Heart left ventricle (tissue), 16 donors: ENCODE results near the gene NSMF. TPM values are rescaled to one million over a fixed set of nuclear protein-coding genes. Genes with fewer than 3 reads are reported as not detected.

Source experiments
- ATAC-seq, 4 donors: fragments of 200-7000 bp; cut with Tn5 transposase; one replicate each; pipeline ENCODE4 v1.9.1; 2020 to 2022; ENCODE audit warnings: moderate library complexity in 4 of 4, mild to moderate bottlenecking in 3 of 4, moderate number of reproducible peaks in 1 of 4
- DNase-seq, 5 donors: peaks; one replicate each; pipeline ENCODE4 v3.0.0-alpha.2; 2020
- H3K27ac ChIP-seq, 12 donors: fragments of 200-600 bp; sonication (generic) in 4 of 12; one replicate each; pipeline versions ENCODE4 v1.5.0 to v1.8.0; 2016 to 2022; ENCODE audit warnings: mild to moderate bottlenecking in 2 of 12
- H3K27me3 ChIP-seq, 9 donors: fragments of 200-600 bp; sonication (generic) in 2 of 9; one replicate each; pipeline versions ENCODE4 v1.5.1 to v1.8.0; 2016 to 2022; ENCODE audit warnings: mild to moderate bottlenecking in 3 of 9
- H3K36me3 ChIP-seq, 9 donors: fragments of 200-600 bp; sonication (generic) in 2 of 9; one replicate each; pipeline versions ENCODE4 v1.5.0 to v1.8.0; 2018 to 2022; ENCODE audit warnings: mild to moderate bottlenecking in 2 of 9
- H3K4me1 ChIP-seq, 12 donors: fragments of 200-600 bp; sonication (generic) in 4 of 12; one replicate each; pipeline versions ENCODE4 v1.5.0 to v1.8.0; 2016 to 2022; ENCODE audit warnings: mild to moderate bottlenecking in 3 of 12
- H3K4me3 ChIP-seq, 12 donors: fragments of 200-600 bp; sonication (generic) in 4 of 12; one replicate each; pipeline versions ENCODE4 v1.5.0 to v1.8.0; 2017 to 2022; ENCODE audit warnings: mild to moderate bottlenecking in 9 of 12, moderate library complexity in 4 of 12
- H3K9me3 ChIP-seq, 12 donors: fragments of 200-600 bp; sonication (generic) in 4 of 12; one replicate each; pipeline versions ENCODE4 v1.5.0 to v1.8.0; 2016 to 2022; ENCODE audit warnings: mild to moderate bottlenecking in 1 of 12
- POLR2A ChIP-seq, 2 donors: fragments of 450-650 bp; IDR thresholded peaks; one replicate each; pipeline ENCODE4 v1.6.1; 2017; ENCODE audit warnings: antibody characterized with exemption in 2 of 2, mild to moderate bottlenecking in 2 of 2, moderate library complexity in 2 of 2
- WGBS, 4 donors: extraction: QIAGEN DNeasy Blood & Tissue Kit in 2 of 4; methylation state at CpG; one replicate each; pipeline versions ENCODE4 v1.1.5 to v1.1.7; 2013 to 2018; 5-methylcytosine and 5-hydroxymethylcytosine counted together
- intact Hi-C, 10 donors: fragments of 100-400 bp; cut with DNase I; formaldehyde crosslinking; loops; one replicate each; pipeline versions ENCODE4 v1.11.1 to v1.14.2; 2022
- polyA plus RNA-seq, 2 donors: library from polyadenylated mRNA; stranded (reverse); fragments of 200-250 nt; gene quantifications; one replicate each; pipeline ENCODE4 v1.2.3, GENCODE V29; 2013
- total RNA-seq, 9 donors: library from RNA; depleted of rRNA in 2 of 9; stranded (reverse); fragments of >200 nt in 2 of 9; fragmentation: NEBNext Ultra II Directional in 3 of 9; extraction: Animal tissue kit (Norgen Biotek cat#: 25700) in 3 of 9; gene quantifications; one replicate each; pipeline versions ENCODE4 v1.1.0 to v1.2.4, GENCODE V29; 2016 to 2023
- TF ChIP-seq, protein P1 (sequence below), 12 donors: fragments of 200-600 bp; sonication (generic) in 4 of 12; IDR thresholded peaks; one replicate each; pipeline versions ENCODE4 v1.5.0 to v1.8.0; 2018 to 2022; ENCODE audit warnings: antibody characterized with exemption in 12 of 12, mild to moderate bottlenecking in 5 of 12
- donor health status: ischemic (EF 13 %, LVEDD 7.1; RV severe dilation, severe dysfunction).
- donor health status: healthy with polysubstance abuse.
- donor health status: DM: no; HTN: yes; CAD: no.
- donor health status: DM: no; HTN: no; CAD: no.
- donor health status: ischemic (EF 25% LVEDD 6.9; RV normal size, moderate dysfunction).
- donor health status: ischemic (EF 25% LVEDD 5.7; RV mildly dilated, moderate dysfunction).
- donor health status: healthy.
- donor health status: DM: yes; HTN: yes; CAD: no.
- donor health status: ischemic (EF 35%, LVEDD 5.7; RV mildly dilated, moderate dysfunction).
- donor health status: nonischemic (EF 11% LVEDD 7.7; RV severe dilation, severe dysfunction).
- donor health status: DM: yes; HTN: yes; CAD: no.
- donor health status: PGD.
- donor health status: ischemic (EF 29% LVEDD 5.4; RV normal size, mild dysfunction).
- donor health status: nonischemic (EF 23%, LVEDD 6.1; RV moderate dilation, normal function).

The NSMF gene
- total and polyA plus RNA-seq, 11 donors = 7.5 to 22.1 (median 13.4) TPM

DNA sequence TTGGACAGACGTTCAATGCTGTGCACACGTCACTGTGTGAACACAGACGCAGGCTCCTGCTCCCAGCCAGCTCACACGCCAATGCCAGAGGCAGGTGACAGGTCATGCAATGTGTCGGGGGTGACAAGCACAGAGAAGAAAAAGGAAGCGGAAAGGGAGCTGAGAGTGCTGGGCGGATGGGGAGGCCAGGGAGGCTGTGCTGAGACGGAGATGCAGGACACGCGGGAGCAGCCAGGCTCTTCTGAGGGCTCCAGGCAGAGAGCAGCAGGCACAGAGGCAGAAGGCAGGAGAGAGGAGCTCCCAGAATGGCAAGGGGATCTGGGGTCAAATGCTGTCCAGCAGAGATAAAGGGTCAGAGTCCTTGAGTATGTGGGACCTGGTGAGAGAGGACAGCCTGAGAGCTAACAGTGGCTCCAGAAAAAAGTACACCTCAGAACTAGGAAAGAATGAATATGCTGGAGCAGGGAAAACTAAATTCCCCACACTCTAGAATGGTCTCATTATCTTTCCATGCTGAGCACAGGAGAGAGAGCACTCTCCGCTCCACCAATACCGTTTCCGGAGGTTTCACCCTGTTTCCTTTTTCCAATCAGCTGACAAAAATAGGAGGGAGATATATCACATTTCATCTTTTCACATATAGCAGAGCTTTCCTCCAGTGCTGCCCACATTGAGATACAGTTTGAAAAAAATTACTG lies 32.8 kb upstream of the NSMF start:
- TF ChIP-seq, protein P1, sequence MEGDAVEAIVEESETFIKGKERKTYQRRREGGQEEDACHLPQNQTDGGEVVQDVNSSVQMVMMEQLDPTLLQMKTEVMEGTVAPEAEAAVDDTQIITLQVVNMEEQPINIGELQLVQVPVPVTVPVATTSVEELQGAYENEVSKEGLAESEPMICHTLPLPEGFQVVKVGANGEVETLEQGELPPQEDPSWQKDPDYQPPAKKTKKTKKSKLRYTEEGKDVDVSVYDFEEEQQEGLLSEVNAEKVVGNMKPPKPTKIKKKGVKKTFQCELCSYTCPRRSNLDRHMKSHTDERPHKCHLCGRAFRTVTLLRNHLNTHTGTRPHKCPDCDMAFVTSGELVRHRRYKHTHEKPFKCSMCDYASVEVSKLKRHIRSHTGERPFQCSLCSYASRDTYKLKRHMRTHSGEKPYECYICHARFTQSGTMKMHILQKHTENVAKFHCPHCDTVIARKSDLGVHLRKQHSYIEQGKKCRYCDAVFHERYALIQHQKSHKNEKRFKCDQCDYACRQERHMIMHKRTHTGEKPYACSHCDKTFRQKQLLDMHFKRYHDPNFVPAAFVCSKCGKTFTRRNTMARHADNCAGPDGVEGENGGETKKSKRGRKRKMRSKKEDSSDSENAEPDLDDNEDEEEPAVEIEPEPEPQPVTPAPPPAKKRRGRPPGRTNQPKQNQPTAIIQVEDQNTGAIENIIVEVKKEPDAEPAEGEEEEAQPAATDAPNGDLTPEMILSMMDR (IDR thresholded peaks at IDR 0.05) = no peak
- TF ChIP-seq POLR2A (IDR thresholded peaks at IDR 0.05) = no peak
- Histone ChIP-seq H3K27me3 (no peaks in the 10 kb centered on the region), H3K36me3 (peaks cover 0 to 8% (median 0%) of the 10 kb centered on the region in 9 donors), H3K4me3 (no peak overlapping the region), H3K27ac (no peak overlapping the region), H3K4me1 (peaks cover 0 to 10% (median 0%) of the 10 kb centered on the region in 12 donors), H3K9me3 (no peaks in the 10 kb centered on the region)
- intact Hi-C loops = no loop called here
- WGBS, 4 donors = 88 to 93% (median 92%) methylated on average over 13 of the region's 13 CpGs
- DNase-seq = no peak
- no peak for ATAC-seq

DNA sequence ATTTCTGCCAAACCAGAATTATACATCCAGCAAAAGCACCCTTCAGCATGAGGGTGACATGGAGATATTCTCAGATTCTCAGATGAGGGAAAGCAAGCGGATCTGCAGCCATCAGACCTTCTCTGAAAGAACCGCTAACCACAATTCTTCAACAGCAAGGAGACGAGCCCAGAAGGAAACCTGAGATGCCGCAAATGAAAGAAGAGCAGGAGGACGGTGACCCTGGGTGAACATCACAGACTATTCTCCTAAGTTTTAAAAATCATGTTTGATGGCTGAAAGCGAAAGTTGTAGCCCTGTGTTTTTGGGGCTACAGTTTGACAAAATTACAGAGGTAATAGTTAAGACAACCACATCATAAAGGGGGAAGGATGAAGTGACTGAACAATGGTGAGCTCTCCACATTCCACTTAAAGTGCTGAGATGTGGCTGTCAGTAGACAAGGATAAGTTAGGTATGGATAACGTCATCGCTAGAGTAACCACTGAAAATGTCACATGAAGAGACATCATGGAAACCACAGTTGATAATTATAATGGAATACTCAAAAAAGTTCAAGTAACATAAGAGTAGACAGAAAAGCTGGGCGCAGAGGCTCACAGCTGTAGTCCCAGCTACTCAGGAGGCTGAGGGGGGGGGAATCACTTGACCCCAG lies 31.5 kb upstream of the NSMF start:
- DNase-seq (no peak), ATAC-seq (no peak)
- peaks cover 0 to 5% (median 0%) of the 10 kb centered on the region in 9 donors for H3K36me3 ChIP-seq
- no peak overlapping the region for H3K4me3 ChIP-seq
- intact Hi-C loops = no loop called here
- H3K27me3 ChIP-seq = no peaks in the 10 kb centered on the region
- peaks cover 0 to 10% (median 0%) of the 10 kb centered on the region in 12 donors for H3K4me1 ChIP-seq
- TF ChIP-seq POLR2A (IDR thresholded peaks at IDR 0.05) = no peak
- TF ChIP-seq, protein P1 (IDR thresholded peaks at IDR 0.05) = no peak
- 87 to 91% (median 90%) methylated on average over 9 of the region's 9 CpGs for WGBS, 4 donors
- no peaks in the 10 kb centered on the region for H3K9me3 ChIP-seq
- H3K27ac ChIP-seq = no peak overlapping the region

DNA sequence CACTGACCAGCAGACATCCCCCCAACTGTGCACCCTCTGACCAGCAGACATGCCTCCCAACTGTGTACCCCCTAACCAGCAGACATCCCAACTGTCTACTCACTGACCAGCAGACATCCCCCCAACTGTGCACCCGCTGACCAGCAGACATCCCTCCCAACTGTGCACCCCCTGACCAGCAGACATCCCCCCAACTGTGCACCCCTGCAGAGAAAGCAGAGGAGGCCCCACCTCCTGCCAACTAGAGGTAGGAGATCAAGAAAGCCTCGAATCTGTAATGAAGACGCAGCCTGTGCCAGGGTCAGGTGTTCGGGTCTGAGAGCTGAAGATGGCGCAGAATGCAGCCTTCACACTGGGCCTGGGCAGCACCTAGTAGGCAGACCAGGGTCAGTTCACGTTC lies 29.8 kb upstream of the NSMF start:
- Histone ChIP-seq H3K27me3 (no peaks in the 10 kb centered on the region), H3K9me3 (no peaks in the 10 kb centered on the region), H3K36me3 (peaks cover 0 to 5% (median 0%) of the 10 kb centered on the region in 9 donors), H3K4me3 (no peak overlapping the region), H3K4me1 (peaks cover 0 to 5% (median 0%) of the 10 kb centered on the region in 12 donors), H3K27ac (no peak overlapping the region)
- DNase-seq (no peak), ATAC-seq (no peak)
- TF ChIP-seq, protein P1 (IDR thresholded peaks at IDR 0.05) = no peak
- intact Hi-C loops = no loop called here
- WGBS, 4 donors = 92 to 97% (median 96%) methylated on average over 6 of the region's 6 CpGs

DNA sequence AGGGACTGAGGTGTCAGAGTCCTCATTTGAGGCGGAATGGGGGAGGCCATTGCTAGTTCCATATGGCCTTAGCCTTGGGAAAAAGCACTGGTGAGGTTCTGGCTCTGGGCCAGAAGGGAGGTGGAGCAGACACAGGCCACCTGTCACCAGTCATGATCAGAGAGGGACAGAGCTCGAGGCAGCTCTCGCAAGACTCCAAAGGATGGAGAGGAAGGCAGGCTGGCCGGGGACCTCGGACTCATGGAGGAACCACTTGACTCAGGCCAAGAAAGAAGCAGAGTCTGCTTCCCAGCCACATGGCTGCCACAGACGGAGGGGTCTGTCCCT lies 29.2 kb upstream of the NSMF start:
- no peak overlapping the region for H3K4me3 ChIP-seq
- H3K36me3 ChIP-seq = peaks cover 0 to 5% (median 0%) of the 10 kb centered on the region in 9 donors
- WGBS, 4 donors = 73 to 84% (median 78%) methylated on average over 6 of the region's 6 CpGs
- DNase-seq = no peak
- no peaks in the 10 kb centered on the region for H3K9me3 ChIP-seq
- H3K4me1 ChIP-seq = peaks cover 0 to 3% (median 0%) of the 10 kb centered on the region in 12 donors
- no peaks in the 10 kb centered on the region for H3K27me3 ChIP-seq
- no peak overlapping the region for H3K27ac ChIP-seq
- intact Hi-C loops = no loop called here
- TF ChIP-seq POLR2A (IDR thresholded peaks at IDR 0.05) = no peak
- ATAC-seq = no peak
